HepG2 (cell line): ENCODE data around the gene CDRT15L2. TPM values are rescaled to one million over a fixed set of nuclear protein-coding genes. Genes with fewer than 3 reads are reported as not detected.
A peak's percentile ranks its signal among the peaks of the same experiment; 100 is the strongest.
"Not testable (repeated sequence)": the region's sequence is repeated elsewhere in the genome, so short reads cannot be mapped to it uniquely, and the experiment has no call there.

Experiments used
- ATAC-seq: fragments of 200-7000 bp; cut with Tn5 transposase; 3 replicates; pipeline ENCODE4 v1.9.1; 2020; ENCODE audit warnings: mild to moderate bottlenecking, moderate library complexity
- BruUV-seq: library from RNA; stranded (reverse); fragments of 400-500 nt; replicated peaks from 2 replicates; lab custom pipeline; 2021; lab: Mats Ljungman, UMichigan
- CTCF ChIA-PET: fragments of 300-600 bp; formaldehyde crosslinking; extraction: SDS; loops from one replicate; lab custom pipeline; 2021; ENCODE audit warnings: low total read pairs, inconsistent platforms, low intra/inter-chr PET ratio; lab: Yijun Ruan, JAX
- POLR2A ChIA-PET: fragments of 350-600 bp; sonication (Branson Sonifier 250); formaldehyde crosslinking; loops from one replicate; lab custom pipeline; 2020; ENCODE audit warnings: antibody characterized with exemption, inconsistent platforms; lab: Yijun Ruan, JAX
- DNase-seq: peaks from one replicate; pipeline ENCODE4 v3.0.0-alpha.2; 2015; ENCODE audit warnings: low spot score
- FAIRE-seq: peaks from 3 replicates; lab custom pipeline; 2011; peaks lifted over from hg19 to GRCh38; lab: Jason Lieb, UNC
- H2AFZ ChIP-seq: one replicate; pipeline ENCODE4 v1.6.1; 2011; ENCODE audit warnings: low read length, inconsistent platforms
- H3K27ac ChIP-seq: fragments of 300-600 bp; 3 replicates; pipeline ENCODE4 v1.8.0; 2011; ENCODE audit warnings: mixed run types, mild to moderate bottlenecking, mixed read lengths, low read length, inconsistent platforms; ENCODE audit not compliant: insufficient read depth; ENCODE audit errors: extremely low read length
- H3K27me3 ChIP-seq, 2 experiments: fragments of 200-600 bp in 1 of 2; 2 replicates in 1 of 2; 3 replicates in 1 of 2; pipeline versions ENCODE4 v1.6.0 to v1.8.0; 2011; ENCODE audit warnings: low read length in 2 of 2, mild to moderate bottlenecking in 2 of 2, moderate library complexity in 2 of 2, inconsistent platforms in 1 of 2; ENCODE audit not compliant: insufficient read depth in 2 of 2, control insufficient read depth in 1 of 2
- H3K36me3 ChIP-seq, 2 experiments: fragments of 200-600 bp in 1 of 2; replicated peaks in 1 of 2; 2 replicates in 1 of 2; 3 replicates in 1 of 2; pipeline versions ENCODE4 v1.5.1 to v1.8.0; 2011; ENCODE audit warnings: low read length in 2 of 2, inconsistent platforms in 1 of 2; ENCODE audit not compliant: insufficient read depth in 2 of 2, control insufficient read depth in 1 of 2
- H3K4me1 ChIP-seq: 2 replicates; pipeline ENCODE4 v1.5.1; 2012; ENCODE audit warnings: low read length, inconsistent platforms; ENCODE audit not compliant: insufficient read depth
- H3K4me2 ChIP-seq: 2 replicates; pipeline ENCODE4 v1.6.0; 2011; ENCODE audit warnings: low read depth, low read length, inconsistent platforms
- H3K4me3 ChIP-seq, 3 experiments: fragments of 200-600 bp in 1 of 3; sonication (generic), shearing (Covaris generic) in 1 of 3; replicated peaks in 1 of 3; 2 replicates each; pipeline ENCODE4 v1.5.1; 2011 to 2016; ENCODE audit warnings: low read length in 3 of 3, inconsistent platforms in 2 of 3, low read depth in 2 of 3, mild to moderate bottlenecking in 2 of 3, control low read depth in 1 of 3, mixed read lengths in 1 of 3; ENCODE audit not compliant: insufficient read depth in 1 of 3
- H3K79me2 ChIP-seq: one replicate; pipeline ENCODE4 v1.6.1; 2011; ENCODE audit warnings: low read length, inconsistent platforms; ENCODE audit not compliant: insufficient read depth
- H3K9ac ChIP-seq: 2 replicates; pipeline ENCODE4 v1.6.0; 2011; ENCODE audit warnings: mild to moderate bottlenecking, low read depth, low read length, inconsistent platforms; ENCODE audit not compliant: insufficient read depth
- H3K9me3 ChIP-seq: 2 replicates; pipeline ENCODE4 v1.5.1; 2012; ENCODE audit warnings: mild to moderate bottlenecking, low read length
- H4K20me1 ChIP-seq: 2 replicates; pipeline ENCODE4 v1.6.0; 2011; ENCODE audit warnings: inconsistent platforms, mild to moderate bottlenecking, low read length, moderate library complexity; ENCODE audit not compliant: insufficient read depth
- SNAPC4 ChIP-seq: sonication (generic); formaldehyde crosslinking; IDR thresholded peaks from 2 replicates; pipeline ENCODE4 v1.4.0; 2020; ENCODE audit warnings: mild to moderate bottlenecking, missing genetic modification reagents
- ZBTB25 ChIP-seq: IDR thresholded peaks from 2 replicates; pipeline ENCODE4 v1.6.1; 2018; ENCODE audit warnings: missing genetic modification reagents
- ZNF275 ChIP-seq: sonication (generic); formaldehyde crosslinking; IDR thresholded peaks from 2 replicates; pipeline ENCODE4 v1.8.0; 2022; ENCODE audit warnings: missing genetic modification reagents, mild to moderate bottlenecking, inconsistent platforms, borderline replicate concordance
- WGBS: methylation state at CpG from one replicate; pipeline ENCODE4 v1.1.6; 2017; ENCODE audit warnings: low lambda C conversion rate; 5-methylcytosine and 5-hydroxymethylcytosine counted together
- in situ Hi-C: cut with HindIII; loops from 2 replicates; pipeline ENCODE4 v1.10.0; 2017; ENCODE audit warnings: low pct_unique_long_range_greater_than_20kb; ENCODE audit not compliant: extremely low pct_ligation_motif_present
- intact Hi-C: fragments of 100-400 bp; cut with micrococcal nuclease; formaldehyde crosslinking; loops from one replicate; pipeline ENCODE4 v1.10.0; 2022; ENCODE audit not compliant: unreplicated experiment
- polyA plus RNA-seq, 8 experiments: library from polyadenylated mRNA; depleted of rRNA in 3 of 8; stranded (reverse) in 7 of 8; unstranded in 1 of 8; fragments of >200 nt; fragmentation: Illumina TruSeq in 4 of 8; extraction: Trizol in 4 of 8; gene quantifications; 2 replicates each; pipeline versions ENCODE4 v1.2.1 to v1.2.3, GENCODE V29; 2011 to 2016; ENCODE audit warnings: low read depth in 4 of 8, missing spikeins in 1 of 8, mixed read lengths in 1 of 8; ENCODE audit not compliant: insufficient read depth in 1 of 8
- total RNA-seq, 5 experiments: library from RNA; depleted of rRNA; stranded (reverse); fragments of >200 nt; fragmentation: Illumina TruSeq; extraction: Trizol; gene quantifications; 2 replicates each; pipeline ENCODE4 v1.2.3, GENCODE V29; 2016; ENCODE audit warnings: low read depth in 1 of 5

Gene CDRT15L2
- total and polyA plus RNA-seq, 2 of the 13 experiments (the other 11 are each of a cell fraction or from before 2014, with no cell fraction given) = not detected

- in situ Hi-C loops = not testable (repeated sequence)
Observed at GRCh38 chr17:20605568-20605967, 26.0 kb downstream of the CDRT15L2 start.

GRCh38 chr17:20609490-20609889 lies 30.0 kb downstream of the CDRT15L2 start:
- intact Hi-C loops, H3K79me2 ChIP-seq, CTCF ChIA-PET, FAIRE-seq, H2AFZ ChIP-seq, H3K9me3 ChIP-seq, H3K27ac ChIP-seq, H3K9ac ChIP-seq, in situ Hi-C loops, BruUV-seq, H3K4me3 ChIP-seq, POLR2A ChIA-PET, H3K27me3 ChIP-seq, H3K4me1 ChIP-seq, H3K4me2 ChIP-seq, H4K20me1 ChIP-seq, DNase-seq, ATAC-seq, H3K36me3 ChIP-seq: not testable (repeated sequence)
- WGBS = 13% methylated on average over 1 of the region's 3 CpGs

More at GRCh38 chr17:20605568-20605967, 26.0 kb downstream of the CDRT15L2 start:
- H3K79me2 ChIP-seq, CTCF ChIA-PET, POLR2A ChIA-PET, H3K9me3 ChIP-seq, H3K4me1 ChIP-seq, intact Hi-C loops, H3K36me3 ChIP-seq, H3K27me3 ChIP-seq, H2AFZ ChIP-seq, H3K9ac ChIP-seq, H3K4me3 ChIP-seq, DNase-seq, BruUV-seq, FAIRE-seq, H3K27ac ChIP-seq, H3K4me2 ChIP-seq, ATAC-seq, H4K20me1 ChIP-seq: not testable (repeated sequence)
- WGBS = 38% methylated on average over 1 of the region's 1 CpG

- Histone ChIP-seq H3K27ac (no peak overlapping the region), H3K4me1 (no peaks in the 10 kb centered on the region), H3K79me2 (no peaks in the 10 kb centered on the region), H3K36me3 (no peaks in the 10 kb centered on the region), H3K27me3 (no peaks in the 10 kb centered on the region), H3K4me3 (no peak overlapping the region), H4K20me1 (no peaks in the 10 kb centered on the region), H3K9me3 (no peaks in the 10 kb centered on the region), H2AFZ (no peak overlapping the region), H3K4me2 (no peak overlapping the region), H3K9ac (no peak overlapping the region)
- no peak for FAIRE-seq
- ChIA-PET POLR2A (no interaction called here), CTCF (no interaction called here)
- DNase-seq = no peak
- WGBS = 0% methylated on average over 1 of the region's 8 CpGs
- BruUV-seq = no TSS peak
- ATAC-seq = peak; percentile 66
- intact Hi-C loops (no loop called here), in situ Hi-C loops (no loop called here)
- TF ChIP-seq ZBTB25 (CRISPR knock-in tag) = no peak
- TF ChIP-seq ZNF275 (CRISPR knock-in tag) = no peak
- TF ChIP-seq SNAPC4 (CRISPR knock-in tag) = no peak
Observed at GRCh38 chr17:20611309-20611708, 31.8 kb downstream of the CDRT15L2 start.
